Upper lobe of left lung (tissue), 6 donors: ENCODE data around the gene TBC1D5. TPM values are rescaled to one million over a fixed set of nuclear protein-coding genes. Genes with fewer than 3 reads are reported as not detected.

Experiments used
- ATAC-seq, 2 donors: fragments of 200-7000 bp; cut with Tn5 transposase; one replicate each; pipeline ENCODE4 v1.9.1; 2022; ENCODE audit warnings: mild to moderate bottlenecking in 2 of 2, moderate library complexity in 2 of 2; ENCODE audit not compliant: low FRiP score in 2 of 2
- DNase-seq, 2 donors: peaks; one replicate each; pipeline ENCODE4 v3.0.0-alpha.2; 2019 to 2020
- H3K27ac ChIP-seq, 4 donors: fragments of 200-600 bp; sonication (generic); one replicate each; pipeline ENCODE4 v1.5.1; 2016 to 2019
- H3K27me3 ChIP-seq, 4 donors: fragments of 200-600 bp; sonication (generic); one replicate each; pipeline ENCODE4 v1.5.1; 2017 to 2019
- H3K36me3 ChIP-seq, 4 donors: fragments of 200-600 bp; sonication (generic); one replicate each; pipeline ENCODE4 v1.5.1; 2016 to 2019
- H3K4me1 ChIP-seq, 4 donors: fragments of 200-600 bp; sonication (generic); one replicate each; pipeline ENCODE4 v1.5.1; 2018 to 2019
- H3K4me3 ChIP-seq, 4 donors: fragments of 200-600 bp; sonication (generic); one replicate each; pipeline ENCODE4 v1.5.1; 2017 to 2019; ENCODE audit warnings: mild to moderate bottlenecking in 2 of 4, moderate library complexity in 1 of 4
- H3K9me3 ChIP-seq, 4 donors: fragments of 200-600 bp; sonication (generic); one replicate each; pipeline ENCODE4 v1.5.1; 2018 to 2019
- CTCF ChIP-seq, 6 experiments: fragments of 450-650 bp in 4 of 6; fragments of 200-600 bp in 2 of 6; sonication (generic) in 2 of 6; IDR thresholded peaks; one replicate each; pipeline ENCODE4 v1.5.1; 2016 to 2019; ENCODE audit warnings: antibody characterized with exemption in 6 of 6
- EP300 ChIP-seq, 4 donors: sonication (generic); formaldehyde crosslinking; IDR thresholded peaks; one replicate each; pipeline ENCODE4 v1.5.1; 2017; ENCODE audit warnings: antibody characterized with exemption in 4 of 4, control low read depth in 2 of 4
- POLR2A ChIP-seq, 4 donors: fragments of 450-650 bp; IDR thresholded peaks; one replicate each; pipeline ENCODE4 v1.5.1; 2016 to 2017; ENCODE audit warnings: antibody characterized with exemption in 4 of 4, mild to moderate bottlenecking in 2 of 4
- POLR2AphosphoS5 ChIP-seq, 2 donors: sonication (generic); formaldehyde crosslinking; IDR thresholded peaks; one replicate each; pipeline ENCODE4 v1.5.1; 2017; ENCODE audit warnings: antibody characterized with exemption in 2 of 2
- WGBS, 2 donors: methylation state at CpG; one replicate each; pipeline ENCODE4 v1.1.5; 2017 to 2018; 5-methylcytosine and 5-hydroxymethylcytosine counted together
- total RNA-seq, 6 donors: library from RNA; depleted of rRNA in 4 of 6; stranded (reverse); fragments of >200 nt in 4 of 6; gene quantifications; one replicate each; pipeline versions ENCODE4 v1.1.0 to v1.2.1, GENCODE V29; 2016 to 2021
- donor health status: DM: no; HTN: no; CAD: no; lungs with moderate emphysema.
- donor health status: DM: no; HTN: yes; CAD: no; lungs with severe emphysema.

TBC1D5 gene
- total RNA-seq, 6 donors from 2014 or later: 53.0 to 135 (median 63.3) TPM

GRCh38 chr3:17155951-17156350 is 586.5 kb downstream of the TBC1D5 start:
- H3K9me3 ChIP-seq: peaks cover 0 to 15% (median 11%) of the 10 kb centered on the region in 4 donors
- H3K4me3 ChIP-seq: no peak overlapping the region
- H3K27me3 ChIP-seq: no peaks in the 10 kb centered on the region
- TF ChIP-seq POLR2AphosphoS5 (IDR thresholded peaks at IDR 0.05) (no peak), EP300 (IDR thresholded peaks at IDR 0.05) (no peak), CTCF (IDR thresholded peaks at IDR 0.05) (no peak), POLR2A (IDR thresholded peaks at IDR 0.05) (no peak)
- WGBS, 2 donors: 100% methylated on average over 1 of the region's 1 CpG
- H3K4me1 ChIP-seq: no peaks in the 10 kb centered on the region
- peaks cover 4 to 66% (median 45%) of the 10 kb centered on the region in 4 donors for H3K36me3 ChIP-seq
- no peak overlapping the region for H3K27ac ChIP-seq
- ATAC-seq: no peak
- DNase-seq: no peak

- WGBS, 2 donors: 81 to 94% methylated on average over 10 of the region's 10 CpGs
- H3K4me1 ChIP-seq: no peaks in the 10 kb centered on the region
- no peak for ATAC-seq
- no peak overlapping the region for H3K4me3 ChIP-seq
- peaks cover 0 to 15% (median 11%) of the 10 kb centered on the region in 4 donors for H3K9me3 ChIP-seq
- TF ChIP-seq POLR2A (IDR thresholded peaks at IDR 0.05): no peak
- TF ChIP-seq POLR2AphosphoS5 (IDR thresholded peaks at IDR 0.05): no peak
- no peak for TF ChIP-seq EP300 (IDR thresholded peaks at IDR 0.05)
- no peak for TF ChIP-seq CTCF (IDR thresholded peaks at IDR 0.05)
- no peak for DNase-seq
- H3K27ac ChIP-seq: no peak overlapping the region
- no peaks in the 10 kb centered on the region for H3K27me3 ChIP-seq
- peaks cover 0 to 58% (median 42%) of the 10 kb centered on the region in 4 donors for H3K36me3 ChIP-seq
Observed at GRCh38 chr3:17154941-17155340, 587.5 kb downstream of the TBC1D5 start.

- Histone ChIP-seq H3K36me3 (peaks cover 0 to 50% (median 36%) of the 10 kb centered on the region in 4 donors), H3K9me3 (peaks cover 0 to 15% (median 11%) of the 10 kb centered on the region in 4 donors), H3K27me3 (no peaks in the 10 kb centered on the region), H3K4me3 (no peak overlapping the region), H3K27ac (no peak overlapping the region), H3K4me1 (no peaks in the 10 kb centered on the region)
- ATAC-seq: no peak
- TF ChIP-seq CTCF (IDR thresholded peaks at IDR 0.05) (no peak), EP300 (IDR thresholded peaks at IDR 0.05) (no peak), POLR2A (IDR thresholded peaks at IDR 0.05) (no peak), POLR2AphosphoS5 (IDR thresholded peaks at IDR 0.05) (no peak)
- DNase-seq: no peak
- 93 to 95% methylated on average over 5 of the region's 5 CpGs for WGBS, 2 donors
Observed at GRCh38 chr3:17154221-17154620, 588.2 kb downstream of the TBC1D5 start.

- H3K36me3 ChIP-seq: peaks cover 0 to 43% (median 28%) of the 10 kb centered on the region in 4 donors
Observed at GRCh38 chr3:17153209-17153608, 589.2 kb downstream of the TBC1D5 start.

More at GRCh38 chr3:17153209-17153608, 589.2 kb downstream of the TBC1D5 start:
- H3K9me3 ChIP-seq: peaks cover 0 to 15% (median 11%) of the 10 kb centered on the region in 4 donors
- H3K4me3 ChIP-seq: no peak overlapping the region
- TF ChIP-seq POLR2A (IDR thresholded peaks at IDR 0.05): no peak
- TF ChIP-seq CTCF (IDR thresholded peaks at IDR 0.05): no peak
- TF ChIP-seq EP300 (IDR thresholded peaks at IDR 0.05): no peak
- no peak for TF ChIP-seq POLR2AphosphoS5 (IDR thresholded peaks at IDR 0.05)
- no peak overlapping the region for H3K27ac ChIP-seq
- no peaks in the 10 kb centered on the region for H3K27me3 ChIP-seq
- ATAC-seq: no peak
- H3K4me1 ChIP-seq: no peaks in the 10 kb centered on the region
- 96% methylated on average over 4 of the region's 4 CpGs for WGBS, 2 donors
- no peak for DNase-seq
